SK-N-SH (cell line): ENCODE results near the gene TYW1B.
"Not testable (repeated sequence)": the region's sequence is repeated elsewhere in the genome, so short reads cannot be mapped to it uniquely, and the experiment has no call there.

Experiments used
- CTCF ChIP-seq: fragments of 200-600 bp; sonication (generic); IDR thresholded peaks from 2 replicates; pipeline ENCODE4 v1.6.1; 2017; ENCODE audit warnings: antibody characterized with exemption, mild to moderate bottlenecking, moderate library complexity
- FOXM1 ChIP-seq: IDR thresholded peaks from 2 replicates; pipeline ENCODE4 v1.4.0; 2012; ENCODE audit warnings: low read depth, mild to moderate bottlenecking
- POLR2AphosphoS5 ChIP-seq: IDR thresholded peaks from 2 replicates; pipeline ENCODE4 v1.6.1; 2012; ENCODE audit warnings: low read depth, low read length

- not testable (repeated sequence) for TF ChIP-seq CTCF, POLR2AphosphoS5, FOXM1
These were observed 97.6 kb downstream of the TYW1B start for GRCh38 chr7:72730384-72730783.
